SH-SY5Y (cell line): ENCODE results near the gene NRIP1.

Source experiments
- GATA2 ChIP-seq: IDR thresholded peaks from 2 replicates; pipeline ENCODE4 v1.6.1; 2011; ENCODE audit warnings: mild to moderate bottlenecking, low read depth, low read length
- GATA3 ChIP-seq: IDR thresholded peaks from 2 replicates; pipeline ENCODE4 v1.6.1; 2011; ENCODE audit warnings: low read depth, mild to moderate bottlenecking, low read length, moderate library complexity

NRIP1 gene

DNA sequence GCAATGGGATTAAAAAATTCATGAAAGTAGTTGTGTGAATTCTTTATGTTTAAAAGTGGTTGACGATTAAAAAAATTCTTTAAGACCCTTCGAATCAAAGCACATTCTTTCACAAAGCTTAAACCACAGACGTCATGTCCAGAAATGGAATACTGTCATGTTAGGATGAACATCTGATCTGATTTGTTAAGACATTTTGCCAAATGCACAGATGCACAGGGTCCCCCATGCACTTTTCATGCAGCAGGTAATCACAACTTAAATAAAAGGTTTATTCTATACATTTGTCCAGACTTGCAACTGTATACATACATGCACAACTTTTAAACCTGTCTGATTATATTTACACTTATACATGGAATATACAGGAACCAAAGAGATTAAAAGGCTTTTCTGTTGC is 103.3 kb downstream of the NRIP1 start:
- no peak for TF ChIP-seq GATA3
- no peak for TF ChIP-seq GATA2

DNA sequence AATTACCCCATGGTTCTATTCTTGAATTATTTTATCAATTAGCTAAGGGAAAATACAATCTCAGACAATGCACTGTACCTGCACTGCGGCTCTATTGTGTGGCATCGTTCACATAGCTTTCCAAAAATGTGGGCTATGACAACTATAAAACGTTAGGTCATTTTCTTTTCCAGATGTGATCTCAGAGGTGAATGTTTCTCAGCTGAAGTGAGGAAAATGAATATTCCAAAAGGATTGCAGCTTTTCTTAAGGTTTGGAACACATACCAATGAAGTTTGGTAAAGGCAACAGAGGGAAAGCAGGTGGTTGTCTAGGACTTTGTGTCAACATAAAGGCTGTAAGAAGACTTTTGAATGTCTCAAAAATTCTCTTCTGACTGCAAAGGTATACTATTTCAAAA is 105.5 kb downstream of the NRIP1 start:
- TF ChIP-seq GATA2, result no peak
- TF ChIP-seq GATA3, result no peak

DNA sequence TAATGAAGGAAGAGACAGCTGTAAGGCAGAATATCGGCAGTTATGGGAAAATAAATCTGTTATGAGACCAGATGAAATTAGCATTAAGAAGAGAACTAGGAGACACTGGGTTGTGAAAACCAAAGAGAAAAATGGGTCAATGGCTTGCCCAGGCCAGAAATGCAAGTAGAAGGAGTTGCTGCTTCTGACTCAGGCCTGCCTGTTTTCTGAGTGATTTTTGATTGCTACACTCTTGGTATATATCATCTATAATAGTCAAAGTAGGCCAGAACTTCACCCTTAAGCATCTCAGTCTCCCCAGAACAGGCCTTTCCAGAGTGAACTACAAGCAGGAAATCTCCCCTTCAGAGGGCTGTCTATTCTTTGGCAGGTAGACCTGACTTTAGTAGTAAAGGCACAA is 107.0 kb downstream of the NRIP1 start:
- no peak for TF ChIP-seq GATA3

DNA sequence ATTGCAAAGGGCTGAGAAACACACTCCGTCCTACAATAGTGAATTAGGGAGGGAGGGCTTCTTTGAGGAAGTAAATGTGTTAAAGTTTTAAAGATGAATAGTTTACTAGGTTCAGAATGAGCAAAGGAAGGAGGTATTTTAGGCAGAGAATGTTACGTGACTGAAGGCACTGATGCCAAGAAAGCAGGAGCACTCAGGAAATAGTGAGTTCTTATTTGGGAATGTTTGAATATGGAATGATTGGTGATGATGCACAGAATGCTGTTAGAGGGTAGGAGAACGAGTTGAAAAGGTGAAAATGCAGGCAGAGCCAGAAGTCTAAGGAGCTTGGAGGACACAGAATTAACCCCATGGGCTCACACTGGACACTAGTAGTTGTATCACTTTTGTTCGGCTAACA is 108.0 kb downstream of the NRIP1 start:
- TF ChIP-seq GATA3, result no peak
- TF ChIP-seq GATA2, result no peak

GRCh38 chr21:14955936-14956520 is 108.8 kb downstream of the NRIP1 start:
- TF ChIP-seq GATA3, result no peak
- TF ChIP-seq GATA2, result no peak

DNA sequence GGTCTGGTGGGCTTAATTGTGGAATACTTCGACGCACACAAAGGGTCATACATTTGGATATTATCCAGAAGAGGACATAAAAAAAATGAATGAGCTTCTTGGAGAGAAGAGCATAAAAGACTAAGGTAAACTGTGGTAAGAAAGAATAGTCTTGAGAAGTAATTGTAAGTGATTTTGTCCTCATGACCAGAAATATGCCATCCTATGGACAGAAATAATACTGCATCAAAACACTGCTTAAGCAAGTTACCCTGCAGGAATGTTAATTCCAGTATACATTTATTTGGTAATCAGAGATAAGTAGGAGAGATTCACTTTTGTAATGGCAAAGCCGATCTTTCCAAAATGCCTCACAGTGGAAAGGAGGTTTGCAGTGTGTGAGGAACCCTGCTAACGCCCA is 111.9 kb downstream of the NRIP1 start:
- TF ChIP-seq GATA2 (no peak), GATA3 (no peak)

- TF ChIP-seq GATA2 (no peak), GATA3 (no peak)
Observed at GRCh38 chr21:14949603-14950002, 115.2 kb downstream of the NRIP1 start.

GRCh38 chr21:14947613-14948160 is 117.1 kb downstream of the NRIP1 start:
- TF ChIP-seq GATA3 (no peak), GATA2 (no peak)

DNA sequence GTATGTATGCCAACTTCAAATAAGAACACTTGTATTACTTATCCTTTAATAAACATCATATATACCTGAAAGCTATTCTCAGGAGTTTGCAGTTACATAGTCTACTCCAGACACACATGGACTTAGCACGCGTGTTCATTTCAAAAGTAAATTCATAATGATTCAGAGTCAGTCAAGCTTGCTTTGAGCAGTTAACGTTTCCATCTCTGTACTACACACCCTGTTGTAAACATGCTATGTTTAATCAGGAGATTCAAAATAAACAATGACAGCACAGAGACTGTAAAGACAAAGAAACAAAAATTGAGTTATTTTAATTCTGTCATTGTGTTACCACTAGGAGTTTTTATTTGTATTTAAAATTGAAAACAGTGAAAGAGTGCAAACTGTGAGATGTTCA is 119.6 kb downstream of the NRIP1 start:
- TF ChIP-seq GATA2 (no peak), GATA3 (no peak)

DNA sequence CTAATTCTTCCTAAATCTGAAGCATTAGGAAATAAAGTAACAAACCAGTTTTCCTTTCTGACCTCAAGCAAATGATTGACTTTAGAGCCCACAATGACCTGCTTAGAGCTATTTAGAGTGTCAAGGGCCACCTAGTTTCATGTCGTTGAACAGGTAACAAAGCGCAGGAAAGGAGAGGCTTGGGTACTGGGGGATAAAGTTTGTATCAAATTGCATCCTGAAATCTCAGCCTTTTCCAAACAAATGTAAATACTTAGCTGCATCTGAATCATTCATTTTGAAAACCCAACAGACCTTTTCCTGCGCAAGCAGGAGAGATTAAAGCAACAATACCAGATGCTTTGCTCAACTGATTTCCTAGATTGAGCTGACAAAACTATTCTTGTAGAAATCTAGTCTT is 121.2 kb downstream of the NRIP1 start:
- no peak for TF ChIP-seq GATA2
- no peak for TF ChIP-seq GATA3

DNA sequence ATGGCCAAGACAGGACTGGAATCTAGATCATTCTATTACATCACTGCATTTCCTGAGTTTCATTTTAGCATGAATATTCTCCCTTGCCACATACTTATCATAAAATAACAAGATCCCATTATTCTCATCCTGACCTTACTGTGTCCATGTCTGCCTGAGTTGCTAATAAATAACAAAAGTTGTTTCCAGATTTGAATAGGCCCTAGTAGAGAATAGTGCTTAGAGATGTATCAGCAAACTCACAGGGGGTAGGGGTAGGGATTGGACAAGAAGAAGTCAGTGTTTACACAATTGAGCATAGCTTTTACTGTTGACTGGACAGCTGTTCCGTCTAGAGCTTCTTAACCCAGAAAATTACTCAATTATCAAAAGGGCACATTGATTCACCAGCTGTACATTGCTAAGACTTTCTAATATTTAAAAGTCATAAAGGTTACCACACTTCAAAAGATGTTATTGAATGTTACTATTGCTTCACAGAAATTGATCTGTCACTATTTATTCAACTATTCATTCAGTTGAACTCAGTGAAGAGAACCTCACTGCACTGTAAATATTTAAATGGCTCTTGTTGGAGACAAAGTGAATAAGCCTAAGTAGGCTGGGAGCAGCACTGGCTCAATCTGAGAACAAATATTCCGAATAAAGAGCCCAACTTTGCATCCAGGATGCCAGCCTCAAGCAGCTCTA is 121.9 kb downstream of the NRIP1 start:
- TF ChIP-seq GATA2, result no peak

GRCh38 chr21:14926186-14926585 is 138.6 kb downstream of the NRIP1 start:
- TF ChIP-seq GATA2 (no peak), GATA3 (no peak)

- TF ChIP-seq GATA3 (no peak), GATA2 (no peak)
Observed at GRCh38 chr21:14923468-14923867, 141.3 kb downstream of the NRIP1 start.

GRCh38 chr21:14922980-14923379 is 141.8 kb downstream of the NRIP1 start:
- TF ChIP-seq GATA3 (no peak), GATA2 (no peak)

DNA sequence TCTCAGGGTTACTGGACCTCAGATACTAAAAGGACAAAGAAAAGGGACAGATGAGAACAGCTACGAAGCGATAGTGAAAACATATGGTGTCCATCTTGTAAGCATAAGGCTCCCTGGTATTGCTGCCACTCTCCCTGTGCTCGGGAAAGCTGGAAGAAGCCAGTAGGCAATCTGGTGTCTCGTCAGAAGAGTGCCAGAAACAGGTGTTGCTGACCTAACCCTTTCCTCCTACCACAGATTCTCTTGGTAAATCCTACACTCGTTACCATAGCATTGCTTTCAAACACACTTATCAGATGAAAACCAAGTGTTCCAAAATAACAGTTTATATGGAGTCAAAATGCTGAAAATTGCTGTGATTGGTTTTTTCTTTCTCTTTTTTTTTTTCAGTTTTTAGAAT is 146.3 kb downstream of the NRIP1 start:
- TF ChIP-seq GATA3, result no peak
